WTC11 (cell line): ENCODE results near the gene XRCC4. TPM values are rescaled to one million over a fixed set of nuclear protein-coding genes. Genes with fewer than 3 reads are reported as not detected.

ENCODE experiments used
- ATAC-seq: fragments of 200-7000 bp; cut with Tn5 transposase; 2 replicates; pipeline ENCODE4 v1.10.0; 2021; ENCODE audit warnings: mild to moderate bottlenecking, moderate library complexity
- CTCF ChIA-PET: fragments of 300-600 bp; sonication (Branson Sonifier 250); formaldehyde crosslinking; loops from one replicate; lab custom pipeline; 2021; ENCODE audit warnings: antibody characterized with exemption; lab: Charles Lee
- POLR2A ChIA-PET: fragments of 350-600 bp; sonication (Branson Sonifier 250); formaldehyde crosslinking; loops from one replicate; lab custom pipeline; 2021; ENCODE audit warnings: antibody characterized with exemption; lab: Charles Lee
- DNase-seq: peaks from one replicate; pipeline ENCODE4 v3.0.0; 2021; ENCODE audit warnings: low spot score
- H3K27ac Mint-ChIP-seq: 2 replicates; pipeline ENCODE4 v1.8.0; 2021; ENCODE audit warnings: mixed read lengths
- H3K27me3 Mint-ChIP-seq: 2 replicates; pipeline ENCODE4 v1.8.0; 2021; ENCODE audit warnings: low read depth, mild to moderate bottlenecking, moderate library complexity, mixed read lengths
- H3K36me3 Mint-ChIP-seq: 2 replicates; pipeline ENCODE4 v1.8.0; 2021; ENCODE audit warnings: mixed read lengths
- H3K4me1 Mint-ChIP-seq: 2 replicates; pipeline ENCODE4 v1.8.0; 2022; ENCODE audit warnings: mixed read lengths
- H3K4me3 Mint-ChIP-seq: 2 replicates; pipeline ENCODE4 v1.8.0; 2021; ENCODE audit warnings: mild to moderate bottlenecking, moderate library complexity, mixed read lengths
- H3K9me3 Mint-ChIP-seq: 2 replicates; pipeline ENCODE4 v1.8.0; 2021; ENCODE audit warnings: mixed read lengths
- AFF4 ChIP-seq: sonication (generic); formaldehyde crosslinking; IDR thresholded peaks from 2 replicates; pipeline ENCODE4 v1.8.1; 2023; ENCODE audit warnings: mild to moderate bottlenecking, missing genetic modification reagents, borderline replicate concordance
- CBFB ChIP-seq: sonication (generic); formaldehyde crosslinking; IDR thresholded peaks from 2 replicates; pipeline ENCODE4 v1.8.1; 2022; ENCODE audit warnings: mild to moderate bottlenecking, low read depth, missing genetic modification reagents
- ELF4 ChIP-seq: sonication (generic); formaldehyde crosslinking; IDR thresholded peaks from 2 replicates; pipeline ENCODE4 v1.8.1; 2022; ENCODE audit warnings: low read depth, mild to moderate bottlenecking, moderate library complexity, missing genetic modification reagents
- FOXP1 ChIP-seq: sonication (generic); formaldehyde crosslinking; IDR thresholded peaks from 2 replicates; pipeline ENCODE4 v1.8.0; 2022; ENCODE audit warnings: missing genetic modification reagents, mild to moderate bottlenecking, moderate library complexity, borderline replicate concordance
- FOXP4 ChIP-seq: sonication (generic); formaldehyde crosslinking; IDR thresholded peaks from 2 replicates; pipeline ENCODE4 v1.8.0; 2022; ENCODE audit warnings: mild to moderate bottlenecking, missing genetic modification reagents
- GABPB1 ChIP-seq: sonication (generic); formaldehyde crosslinking; IDR thresholded peaks from 2 replicates; pipeline ENCODE4 v1.8.1; 2023; ENCODE audit warnings: mild to moderate bottlenecking, missing genetic modification reagents
- GRHL2 ChIP-seq: fragments of 250-450 bp; sonication (Bioruptor Pico); IDR thresholded peaks from 2 replicates; pipeline ENCODE4 v1.8.0; 2022; ENCODE audit warnings: mild to moderate bottlenecking, moderate library complexity; ENCODE audit not compliant: insufficient replicate concordance, severe bottlenecking
- HMGXB4 ChIP-seq: sonication (generic); formaldehyde crosslinking; IDR thresholded peaks from 2 replicates; pipeline ENCODE4 v1.8.1; 2023; ENCODE audit warnings: mild to moderate bottlenecking, moderate library complexity, missing genetic modification reagents
- MYBL2 ChIP-seq: sonication (generic); formaldehyde crosslinking; IDR thresholded peaks from 2 replicates; pipeline ENCODE4 v1.8.1; 2023; ENCODE audit warnings: mild to moderate bottlenecking, moderate library complexity, missing genetic modification reagents
- RELA ChIP-seq: sonication (generic); formaldehyde crosslinking; IDR thresholded peaks from 2 replicates; pipeline ENCODE4 v1.8.1; 2022; ENCODE audit warnings: missing genetic modification reagents, mild to moderate bottlenecking, borderline replicate concordance
- RORB ChIP-seq: fragments of 250-450 bp; sonication (Bioruptor Pico); IDR thresholded peaks from 2 replicates; pipeline ENCODE4 v1.9.0; 2021; ENCODE audit warnings: mild to moderate bottlenecking
- ZMAT4 ChIP-seq: fragments of 250-450 bp; sonication (Bioruptor Pico); IDR thresholded peaks from 2 replicates; pipeline ENCODE4 v1.9.0; 2021; ENCODE audit warnings: mild to moderate bottlenecking
- ZNF232 ChIP-seq: sonication (generic); formaldehyde crosslinking; IDR thresholded peaks from 2 replicates; pipeline ENCODE4 v1.8.0; 2022; ENCODE audit warnings: mild to moderate bottlenecking, missing genetic modification reagents
- ZNF532 ChIP-seq: fragments of 250-450 bp; sonication (Bioruptor Pico); IDR thresholded peaks from 2 replicates; pipeline ENCODE4 v1.9.0; 2021; ENCODE audit warnings: mild to moderate bottlenecking, borderline replicate concordance
- total RNA-seq: library from RNA; stranded (reverse); gene quantifications from 3 replicates; pipeline ENCODE4 v1.2.3, GENCODE V29; 2021

Gene XRCC4
- total RNA-seq, 1 experiment from 2014 or later = 13.5 TPM

- H3K9me3 Mint-ChIP-seq = 0 out of 2 replicates have a peak, but pooled peaks cover 4% of the 10 kb centered on the region
- no peak for DNase-seq
- TF ChIP-seq MYBL2 (CRISPR knock-in tag) (no peak), GABPB1 (CRISPR knock-in tag) (no peak)
- no peaks in the 10 kb centered on the region for H3K36me3 Mint-ChIP-seq
- ATAC-seq = no peak
- ChIA-PET CTCF (no interaction called here), POLR2A (no interaction called here)
- H3K27ac Mint-ChIP-seq = no peak overlapping the region; the same call in 1 of the 2 replicates
- H3K4me3 Mint-ChIP-seq = no peak overlapping the region
- no peaks in the 10 kb centered on the region for H3K27me3 Mint-ChIP-seq
- H3K4me1 Mint-ChIP-seq = peaks cover 4% of the 10 kb centered on the region
Measured at GRCh38 chr5:83323557-83324180, 246.3 kb downstream of the XRCC4 start.

- no peak overlapping the region for H3K4me3 Mint-ChIP-seq
- DNase-seq (no peak), ATAC-seq (no peak)
- H3K27me3 Mint-ChIP-seq = no peaks in the 10 kb centered on the region
- ChIA-PET POLR2A (no interaction called here), CTCF (no interaction called here)
- H3K4me1 Mint-ChIP-seq = no peaks in the 10 kb centered on the region
- no peaks in the 10 kb centered on the region for H3K36me3 Mint-ChIP-seq
- no peaks in the 10 kb centered on the region for H3K9me3 Mint-ChIP-seq
- TF ChIP-seq FOXP4 (CRISPR knock-in tag) = no peak
- TF ChIP-seq MYBL2 (CRISPR knock-in tag) = no peak
- no peak for TF ChIP-seq ELF4 (CRISPR knock-in tag)
- TF ChIP-seq RELA (CRISPR knock-in tag) = no peak
- H3K27ac Mint-ChIP-seq = no peak overlapping the region
Measured at GRCh38 chr5:83331842-83332241, 254.5 kb downstream of the XRCC4 start.

GRCh38 chr5:83337453-83338035 lies 260.2 kb downstream of the XRCC4 start:
- Mint-ChIP-seq H3K27ac (no peak overlapping the region), H3K9me3 (no peaks in the 10 kb centered on the region), H3K36me3 (no peaks in the 10 kb centered on the region), H3K27me3 (no peaks in the 10 kb centered on the region), H3K4me1 (peaks cover 22% of the 10 kb centered on the region), H3K4me3 (no peak overlapping the region)
- ChIA-PET CTCF (no interaction called here), POLR2A (no interaction called here)
- DNase-seq (no peak), ATAC-seq (no peak)
- TF ChIP-seq CBFB (CRISPR knock-in tag) = no peak
- no peak for TF ChIP-seq FOXP1 (CRISPR knock-in tag)
- TF ChIP-seq ZNF532 (CRISPR knock-in tag) = no peak
- no peak for TF ChIP-seq HMGXB4
- TF ChIP-seq RORB (CRISPR knock-in tag) = no peak
- TF ChIP-seq ZMAT4 = no peak
- TF ChIP-seq ZNF232 (CRISPR knock-in tag) = no peak
- TF ChIP-seq FOXP4 (CRISPR knock-in tag) = no peak
- TF ChIP-seq GRHL2 (CRISPR knock-in tag) = no peak
- no peak for TF ChIP-seq AFF4 (CRISPR knock-in tag)
